GM19193 (cell line): ENCODE data around the gene TRIP12.

Source experiments
- POLR2A ChIP-seq: IDR thresholded peaks from 4 replicates; pipeline ENCODE4 v1.6.1; 2011; ENCODE audit not compliant: insufficient read depth, insufficient read length; ENCODE audit errors: extremely low read depth

Gene TRIP12

GRCh38 chr2:229896857-229897256 is 25.0 kb downstream of the TRIP12 start:
- TF ChIP-seq POLR2A = no peak

- TF ChIP-seq POLR2A = no peak
These were observed 32.8 kb downstream of the TRIP12 start for GRCh38 chr2:229889023-229889422.

GRCh38 chr2:229888031-229888430 is 33.8 kb downstream of the TRIP12 start:
- TF ChIP-seq POLR2A = no peak

- no peak for TF ChIP-seq POLR2A
These were observed 34.4 kb downstream of the TRIP12 start for GRCh38 chr2:229887441-229887840.

GRCh38 chr2:229884775-229885699 is 36.8 kb downstream of the TRIP12 start:
- TF ChIP-seq POLR2A = no peak

- TF ChIP-seq POLR2A = no peak
These were observed 39.2 kb downstream of the TRIP12 start for GRCh38 chr2:229882583-229882982.

- no peak for TF ChIP-seq POLR2A
These were observed 40.8 kb downstream of the TRIP12 start for GRCh38 chr2:229880892-229881586.

GRCh38 chr2:229879191-229879950 is 42.4 kb downstream of the TRIP12 start:
- no peak for TF ChIP-seq POLR2A

- TF ChIP-seq POLR2A = no peak
These were observed 46.3 kb downstream of the TRIP12 start for GRCh38 chr2:229875549-229875948.

- no peak for TF ChIP-seq POLR2A
These were observed 47.2 kb downstream of the TRIP12 start for GRCh38 chr2:229874647-229875046.

GRCh38 chr2:229873123-229873581 is 48.7 kb downstream of the TRIP12 start:
- no peak for TF ChIP-seq POLR2A

GRCh38 chr2:229870903-229871656 is 50.7 kb downstream of the TRIP12 start:
- no peak for TF ChIP-seq POLR2A

GRCh38 chr2:229869226-229869625 is 52.6 kb downstream of the TRIP12 start:
- no peak for TF ChIP-seq POLR2A

GRCh38 chr2:229868794-229869193 is 53.0 kb downstream of the TRIP12 start:
- no peak for TF ChIP-seq POLR2A

- TF ChIP-seq POLR2A = no peak
These were observed 56.8 kb downstream of the TRIP12 start for GRCh38 chr2:229865033-229865432.

- TF ChIP-seq POLR2A = no peak
These were observed 60.4 kb downstream of the TRIP12 start for GRCh38 chr2:229861431-229861830.
